ENCODE data around the gene CCDC54. TPM values are rescaled to one million over a fixed set of nuclear protein-coding genes. Genes with fewer than 3 reads are reported as not detected.
"Not testable (repeated sequence)": the region's sequence is repeated elsewhere in the genome, so short reads cannot be mapped to it uniquely, and the experiment has no call there.

Gene CCDC54
- not detected in 3 replicates for total RNA-seq

DNA sequence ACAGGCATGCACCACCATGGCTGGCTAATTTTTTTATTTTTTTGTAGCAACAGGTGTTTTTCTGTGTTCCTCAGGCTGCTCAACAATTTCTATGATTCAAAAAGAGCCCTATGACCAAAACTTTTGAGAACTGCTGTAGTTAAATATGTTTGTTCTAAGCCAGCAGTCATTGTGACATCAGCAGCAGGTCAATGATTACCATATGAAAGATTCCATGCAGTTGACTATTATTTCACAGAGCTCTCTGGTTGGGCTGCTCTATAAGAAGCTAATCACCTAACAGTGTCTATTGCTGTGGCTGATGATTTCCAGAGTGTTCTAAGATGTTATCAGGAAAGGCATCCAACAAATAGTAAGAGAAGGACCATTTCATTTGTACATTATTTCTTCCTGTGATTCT lies at the start of gene CCDC54:
TSS of gene CCDC54 (plus strand) at position 289 of the 400 bp plus-strand sequence. CDS start 149 bp downstream, outside the sequence.
- H3K27ac Mint-ChIP-seq: no peak within 1 kb of the TSS
- H3K9me3 Mint-ChIP-seq: peaks cover 7% of the 10 kb centered on the region
- DNase-seq (ENCODE audit: low spot score in 2 of 2, unreplicated experiment in 2 of 2): no peak
- no peak within 1 kb of the TSS for H3K4me3 Mint-ChIP-seq
- no peaks in the 10 kb centered on the region for H3K27me3 Mint-ChIP-seq (ENCODE audit: low read depth)
- TF ChIP-seq, protein P1, sequence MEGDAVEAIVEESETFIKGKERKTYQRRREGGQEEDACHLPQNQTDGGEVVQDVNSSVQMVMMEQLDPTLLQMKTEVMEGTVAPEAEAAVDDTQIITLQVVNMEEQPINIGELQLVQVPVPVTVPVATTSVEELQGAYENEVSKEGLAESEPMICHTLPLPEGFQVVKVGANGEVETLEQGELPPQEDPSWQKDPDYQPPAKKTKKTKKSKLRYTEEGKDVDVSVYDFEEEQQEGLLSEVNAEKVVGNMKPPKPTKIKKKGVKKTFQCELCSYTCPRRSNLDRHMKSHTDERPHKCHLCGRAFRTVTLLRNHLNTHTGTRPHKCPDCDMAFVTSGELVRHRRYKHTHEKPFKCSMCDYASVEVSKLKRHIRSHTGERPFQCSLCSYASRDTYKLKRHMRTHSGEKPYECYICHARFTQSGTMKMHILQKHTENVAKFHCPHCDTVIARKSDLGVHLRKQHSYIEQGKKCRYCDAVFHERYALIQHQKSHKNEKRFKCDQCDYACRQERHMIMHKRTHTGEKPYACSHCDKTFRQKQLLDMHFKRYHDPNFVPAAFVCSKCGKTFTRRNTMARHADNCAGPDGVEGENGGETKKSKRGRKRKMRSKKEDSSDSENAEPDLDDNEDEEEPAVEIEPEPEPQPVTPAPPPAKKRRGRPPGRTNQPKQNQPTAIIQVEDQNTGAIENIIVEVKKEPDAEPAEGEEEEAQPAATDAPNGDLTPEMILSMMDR (IDR thresholded peaks at IDR 0.05; ENCODE audit: unreplicated experiment): no peak
- peaks cover 5% of the 10 kb centered on the region for H3K36me3 Mint-ChIP-seq
- peaks cover 26% of the 10 kb centered on the region for H3K4me1 Mint-ChIP-seq

DNA sequence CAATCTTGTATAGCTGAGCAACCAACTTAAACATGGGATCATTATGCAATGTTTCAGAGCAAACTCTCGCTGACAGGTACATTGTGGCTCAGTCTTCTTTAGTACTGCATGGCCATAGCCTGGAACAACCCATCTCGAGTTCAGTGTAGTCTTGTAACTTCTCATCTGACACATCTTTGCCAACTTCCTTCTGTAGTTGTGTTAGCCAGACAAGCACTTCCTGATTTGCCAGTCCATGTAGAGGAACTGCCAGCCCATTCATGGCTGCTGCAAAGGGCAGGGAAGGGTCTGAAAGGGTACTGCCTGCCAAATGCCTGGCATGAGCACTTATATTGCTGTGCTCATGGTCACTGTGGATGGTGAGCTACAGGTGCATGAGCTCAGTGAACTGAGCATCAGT lies 49.2 kb upstream of the CCDC54 start:
- Mint-ChIP-seq H3K9me3 (no peaks in the 10 kb centered on the region), H3K27ac (no peak overlapping the region), H3K36me3 (no peaks in the 10 kb centered on the region), H3K4me3 (no peak overlapping the region), H3K4me1 (no peaks in the 10 kb centered on the region), H3K27me3 (ENCODE audit: low read depth) (no peaks in the 10 kb centered on the region)
- DNase-seq (ENCODE audit: low spot score in 2 of 2, unreplicated experiment in 2 of 2): no peak
- TF ChIP-seq, protein P1 (IDR thresholded peaks at IDR 0.05; ENCODE audit: unreplicated experiment): no peak

DNA sequence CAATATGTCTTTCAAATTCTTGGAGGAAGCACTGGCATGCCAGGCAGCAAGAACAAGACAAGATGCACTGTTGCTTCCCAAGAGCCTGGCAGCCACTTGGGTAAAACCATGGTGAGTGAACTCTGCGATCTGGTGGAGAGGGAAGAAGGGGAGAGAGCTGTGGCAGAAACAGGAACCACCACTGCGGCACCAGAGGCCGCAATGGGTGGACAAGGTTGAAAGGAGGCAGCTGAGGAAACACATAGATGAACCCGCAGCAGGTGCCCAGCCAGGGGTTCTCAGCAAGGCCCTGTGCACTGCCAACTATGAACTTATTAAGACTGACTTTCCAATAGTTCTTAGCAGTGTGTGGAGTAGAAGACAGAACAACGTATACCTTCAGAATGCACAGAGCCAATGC lies 48.2 kb upstream of the CCDC54 start:
- TF ChIP-seq, protein P1 (IDR thresholded peaks at IDR 0.05; ENCODE audit: unreplicated experiment): no peak
- DNase-seq (ENCODE audit: low spot score in 2 of 2, unreplicated experiment in 2 of 2): no peak
- no peaks in the 10 kb centered on the region for H3K36me3 Mint-ChIP-seq
- no peaks in the 10 kb centered on the region for H3K9me3 Mint-ChIP-seq
- H3K27ac Mint-ChIP-seq: no peak overlapping the region
- H3K4me3 Mint-ChIP-seq: no peak overlapping the region
- H3K27me3 Mint-ChIP-seq (ENCODE audit: low read depth): no peaks in the 10 kb centered on the region
- H3K4me1 Mint-ChIP-seq: no peaks in the 10 kb centered on the region

DNA sequence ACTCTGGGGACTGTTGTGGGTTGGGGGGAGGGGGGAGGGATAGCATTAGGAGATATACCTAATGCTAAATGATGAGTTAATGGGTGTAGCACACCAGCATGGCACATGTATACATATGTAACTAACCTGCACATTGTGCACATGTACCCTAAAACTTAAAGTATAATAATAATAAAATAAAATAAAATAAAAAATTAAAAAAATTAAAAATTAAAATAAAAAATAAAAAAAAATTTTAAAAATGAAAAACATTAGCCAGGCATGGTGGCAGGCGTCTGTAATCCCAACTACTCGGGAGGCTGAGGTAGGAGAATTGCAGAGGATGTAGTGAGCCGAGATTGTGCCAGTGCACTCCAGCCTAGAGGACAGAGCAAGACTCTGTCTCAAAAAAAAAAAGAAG lies 37.5 kb upstream of the CCDC54 start:
- H3K4me1 Mint-ChIP-seq; H3K27ac Mint-ChIP-seq; DNase-seq (ENCODE audit: low spot score in 2 of 2, unreplicated experiment in 2 of 2); H3K4me3 Mint-ChIP-seq; H3K36me3 Mint-ChIP-seq; H3K27me3 Mint-ChIP-seq (ENCODE audit: low read depth): not testable (repeated sequence)
- peaks cover 19% of the 10 kb centered on the region for H3K9me3 Mint-ChIP-seq

DNA sequence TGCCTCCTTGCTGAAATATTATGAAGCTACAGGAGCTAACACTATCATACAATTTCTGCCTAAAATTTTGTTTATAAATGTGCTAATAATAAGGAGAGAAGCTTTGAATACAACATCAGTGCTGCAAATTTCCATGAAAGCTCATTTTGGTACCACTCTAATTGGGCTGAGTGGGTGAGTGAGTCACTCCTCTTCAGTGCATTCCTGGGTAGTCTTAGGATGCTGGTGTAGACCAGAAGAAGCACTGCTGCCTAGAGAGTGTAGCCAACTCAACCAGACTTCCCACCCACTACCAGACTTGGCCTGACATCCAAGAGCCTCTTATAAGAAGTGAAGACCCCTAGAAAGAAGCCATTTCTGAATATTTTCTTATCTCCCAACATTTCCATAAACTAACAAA lies 32.5 kb upstream of the CCDC54 start:
- Mint-ChIP-seq H3K36me3 (no peaks in the 10 kb centered on the region), H3K4me1 (peaks cover 9% of the 10 kb centered on the region), H3K4me3 (no peak overlapping the region), H3K27ac (no peak overlapping the region), H3K9me3 (peaks cover 11% of the 10 kb centered on the region), H3K27me3 (ENCODE audit: low read depth) (no peaks in the 10 kb centered on the region)
- TF ChIP-seq, protein P1 (IDR thresholded peaks at IDR 0.05; ENCODE audit: unreplicated experiment): no peak
- no peak for DNase-seq (ENCODE audit: low spot score in 2 of 2, unreplicated experiment in 2 of 2)

DNA sequence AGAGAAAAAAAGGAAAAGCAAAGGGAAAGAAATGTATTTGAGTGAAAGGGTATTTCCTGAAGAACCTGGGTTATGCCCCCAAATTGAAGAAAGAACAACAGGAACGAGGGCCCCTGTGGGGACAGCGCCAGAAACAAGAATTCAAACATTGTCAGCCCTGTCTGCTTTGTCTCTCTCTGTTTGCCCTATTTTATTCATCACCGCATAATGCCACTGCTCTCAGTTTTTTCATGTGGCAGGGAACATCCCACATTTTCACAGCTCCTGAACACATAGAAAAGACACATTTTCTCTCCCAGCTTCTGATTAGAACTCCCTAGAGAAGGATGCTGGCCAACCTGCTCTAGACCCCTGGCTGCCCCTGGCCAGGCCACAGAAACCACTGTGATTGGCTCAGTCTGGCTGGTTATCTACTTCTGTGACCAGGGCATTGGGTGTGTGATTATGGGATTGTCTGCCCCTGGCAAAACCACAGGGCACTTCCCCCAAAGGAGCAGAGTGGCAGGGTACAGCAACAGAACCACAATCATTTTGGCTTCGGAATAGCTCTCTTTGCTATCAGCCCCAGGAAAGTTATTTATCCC lies 31.3 kb upstream of the CCDC54 start:
- DNase-seq (ENCODE audit: low spot score in 2 of 2, unreplicated experiment in 2 of 2): no peak
- no peaks in the 10 kb centered on the region for H3K27me3 Mint-ChIP-seq (ENCODE audit: low read depth)
- TF ChIP-seq, protein P1 (IDR thresholded peaks at IDR 0.05; ENCODE audit: unreplicated experiment): no peak
- H3K9me3 Mint-ChIP-seq: peaks cover 4% of the 10 kb centered on the region
- peaks cover 9% of the 10 kb centered on the region for H3K4me1 Mint-ChIP-seq
- H3K27ac Mint-ChIP-seq: no peak overlapping the region
- H3K36me3 Mint-ChIP-seq: no peaks in the 10 kb centered on the region
- H3K4me3 Mint-ChIP-seq: no peak overlapping the region
